Measurements from ENCODE around the gene NUP42.
"Not testable (repeated sequence)": the region's sequence is repeated elsewhere in the genome, so short reads cannot be mapped to it uniquely, and the experiment has no call there.

The NUP42 gene

GRCh38 chr7:23205577-23205908 is 23.7 kb downstream of the NUP42 start:
- DNase-seq: no peak

- no peak for DNase-seq
These were observed 24.3 kb downstream of the NUP42 start for GRCh38 chr7:23205909-23206767.

- no peak for DNase-seq
These were observed 25.2 kb downstream of the NUP42 start for GRCh38 chr7:23207021-23207420.

- no peak for DNase-seq
These were observed 26.0 kb downstream of the NUP42 start for GRCh38 chr7:23207884-23208283.

GRCh38 chr7:23208316-23208715 is 26.5 kb downstream of the NUP42 start:
- no peak for DNase-seq

- DNase-seq: no peak
These were observed 28.7 kb downstream of the NUP42 start for GRCh38 chr7:23210506-23210905.

- no peak for DNase-seq
These were observed 29.7 kb downstream of the NUP42 start for GRCh38 chr7:23211589-23211988.

- no peak for DNase-seq
These were observed 30.5 kb downstream of the NUP42 start for GRCh38 chr7:23212395-23212794.

GRCh38 chr7:23212841-23213240 is 31.0 kb downstream of the NUP42 start:
- no peak for DNase-seq

GRCh38 chr7:23213755-23214154 is 31.9 kb downstream of the NUP42 start:
- no peak for DNase-seq

- DNase-seq: no peak
These were observed 32.6 kb downstream of the NUP42 start for GRCh38 chr7:23214423-23214822.

GRCh38 chr7:23214938-23215337 is 33.1 kb downstream of the NUP42 start:
- DNase-seq: no peak

- DNase-seq: no peak
These were observed 34.2 kb downstream of the NUP42 start for GRCh38 chr7:23216021-23216420.

GRCh38 chr7:23218196-23218595 is 36.3 kb downstream of the NUP42 start:
- no peak for DNase-seq

GRCh38 chr7:23220690-23221305 is 39.0 kb downstream of the NUP42 start:
- no peak for DNase-seq

GRCh38 chr7:23222439-23223030 is 40.7 kb downstream of the NUP42 start:
- DNase-seq: no peak

- not testable (repeated sequence) for DNase-seq
These were observed 42.5 kb downstream of the NUP42 start for GRCh38 chr7:23224364-23224763.

GRCh38 chr7:23226844-23227450 is 45.1 kb downstream of the NUP42 start:
- no peak for DNase-seq

- no peak for DNase-seq
These were observed 46.6 kb downstream of the NUP42 start for GRCh38 chr7:23228412-23228811.

- DNase-seq: no peak
These were observed 48.8 kb downstream of the NUP42 start for GRCh38 chr7:23230641-23231101.

GRCh38 chr7:23232966-23233365 is 51.1 kb downstream of the NUP42 start:
- DNase-seq: no peak

- DNase-seq: no peak
These were observed 52.9 kb downstream of the NUP42 start for GRCh38 chr7:23234569-23235296.

GRCh38 chr7:23235813-23236221 is 54.0 kb downstream of the NUP42 start:
- no peak for DNase-seq

Data from effector CD4-positive, alpha-beta T cell (primary cell).